Stomach (tissue), 4 donors: ENCODE results near the gene DUXA.

Source experiments
- CTCF ChIP-seq, 7 experiments: fragments of 450-650 bp in 4 of 7; fragments of 200-600 bp in 3 of 7; sonication (generic) in 3 of 7; IDR thresholded peaks; one replicate each; pipeline ENCODE4 v1.5.1; 2016 to 2019; ENCODE audit warnings: antibody characterized with exemption in 7 of 7, control low read depth in 2 of 7, mild to moderate bottlenecking in 1 of 7
- POLR2A ChIP-seq, 4 donors: fragments of 450-650 bp; IDR thresholded peaks; one replicate each; pipeline ENCODE4 v1.6.1; 2016; ENCODE audit warnings: antibody characterized with exemption in 4 of 4, control low read depth in 2 of 4, mild to moderate bottlenecking in 1 of 4, moderate library complexity in 1 of 4
- POLR2AphosphoS5 ChIP-seq, 3 donors: sonication (generic); formaldehyde crosslinking; IDR thresholded peaks; one replicate each; pipeline ENCODE4 v1.6.1; 2016; ENCODE audit warnings: antibody characterized with exemption in 3 of 3

DNA sequence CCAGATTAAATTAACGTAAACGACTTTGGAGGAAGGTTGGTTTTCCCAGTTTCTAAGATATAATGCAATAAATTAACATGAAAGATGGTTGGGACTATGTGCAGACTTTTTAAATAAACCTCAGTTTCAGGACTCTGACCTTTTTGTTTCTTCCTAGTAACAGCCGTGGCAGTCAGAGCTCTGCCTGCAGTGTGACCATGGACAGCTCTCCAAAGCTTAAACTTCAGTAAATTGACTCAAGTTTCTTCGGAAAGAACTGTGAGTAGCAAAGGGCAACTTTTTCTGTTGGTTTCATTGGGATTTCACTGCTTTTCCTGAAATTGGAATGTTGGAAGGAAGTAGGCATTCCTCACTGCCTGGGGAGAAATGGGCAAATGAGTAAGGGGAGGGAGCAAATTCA lies 43.4 kb downstream of the DUXA start:
- TF ChIP-seq POLR2A (IDR thresholded peaks at IDR 0.05), result no peak
- no peak for TF ChIP-seq POLR2AphosphoS5 (IDR thresholded peaks at IDR 0.05)
- TF ChIP-seq CTCF (IDR thresholded peaks at IDR 0.05), result no peak
